ENCODE data around the gene OR4M1.

DNA sequence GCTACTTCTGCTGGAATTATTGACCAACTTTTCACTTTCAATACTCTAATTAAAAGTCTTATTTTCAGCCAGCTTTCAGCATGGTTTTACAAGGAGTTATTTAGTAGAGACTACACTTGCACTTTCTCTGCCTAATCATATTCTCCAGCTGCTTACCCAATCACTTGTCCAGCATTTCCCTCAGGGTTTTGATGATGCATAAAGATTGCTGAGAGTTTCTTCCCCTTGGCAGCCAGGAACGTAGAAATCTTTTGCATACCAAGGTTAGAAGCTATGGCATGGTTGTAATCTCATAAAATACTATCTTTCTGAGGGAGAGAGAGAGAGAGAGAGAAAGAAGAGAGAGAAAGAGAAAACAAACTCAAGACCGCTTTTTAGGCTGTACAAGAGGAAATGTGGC is 19.1 kb upstream of the OR4M1 start:
- TF ChIP-seq, protein P1, sequence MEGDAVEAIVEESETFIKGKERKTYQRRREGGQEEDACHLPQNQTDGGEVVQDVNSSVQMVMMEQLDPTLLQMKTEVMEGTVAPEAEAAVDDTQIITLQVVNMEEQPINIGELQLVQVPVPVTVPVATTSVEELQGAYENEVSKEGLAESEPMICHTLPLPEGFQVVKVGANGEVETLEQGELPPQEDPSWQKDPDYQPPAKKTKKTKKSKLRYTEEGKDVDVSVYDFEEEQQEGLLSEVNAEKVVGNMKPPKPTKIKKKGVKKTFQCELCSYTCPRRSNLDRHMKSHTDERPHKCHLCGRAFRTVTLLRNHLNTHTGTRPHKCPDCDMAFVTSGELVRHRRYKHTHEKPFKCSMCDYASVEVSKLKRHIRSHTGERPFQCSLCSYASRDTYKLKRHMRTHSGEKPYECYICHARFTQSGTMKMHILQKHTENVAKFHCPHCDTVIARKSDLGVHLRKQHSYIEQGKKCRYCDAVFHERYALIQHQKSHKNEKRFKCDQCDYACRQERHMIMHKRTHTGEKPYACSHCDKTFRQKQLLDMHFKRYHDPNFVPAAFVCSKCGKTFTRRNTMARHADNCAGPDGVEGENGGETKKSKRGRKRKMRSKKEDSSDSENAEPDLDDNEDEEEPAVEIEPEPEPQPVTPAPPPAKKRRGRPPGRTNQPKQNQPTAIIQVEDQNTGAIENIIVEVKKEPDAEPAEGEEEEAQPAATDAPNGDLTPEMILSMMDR (IDR thresholded peaks at IDR 0.05): no peak
- TF ChIP-seq POLR2A (IDR thresholded peaks at IDR 0.05): no peak
